ENCODE data around the gene KLF16. TPM values are rescaled to one million over a fixed set of nuclear protein-coding genes. Genes with fewer than 3 reads are reported as not detected.
A peak's percentile ranks its signal among the peaks of the same experiment; 100 is the strongest.

KLF16 gene
- total and polyA plus RNA-seq, 9 of the 15 experiments (the other 6 are each of a cell fraction or from before 2014, with no cell fraction given) = 0.04 to 60.4 (median 6.8) TPM

DNA sequence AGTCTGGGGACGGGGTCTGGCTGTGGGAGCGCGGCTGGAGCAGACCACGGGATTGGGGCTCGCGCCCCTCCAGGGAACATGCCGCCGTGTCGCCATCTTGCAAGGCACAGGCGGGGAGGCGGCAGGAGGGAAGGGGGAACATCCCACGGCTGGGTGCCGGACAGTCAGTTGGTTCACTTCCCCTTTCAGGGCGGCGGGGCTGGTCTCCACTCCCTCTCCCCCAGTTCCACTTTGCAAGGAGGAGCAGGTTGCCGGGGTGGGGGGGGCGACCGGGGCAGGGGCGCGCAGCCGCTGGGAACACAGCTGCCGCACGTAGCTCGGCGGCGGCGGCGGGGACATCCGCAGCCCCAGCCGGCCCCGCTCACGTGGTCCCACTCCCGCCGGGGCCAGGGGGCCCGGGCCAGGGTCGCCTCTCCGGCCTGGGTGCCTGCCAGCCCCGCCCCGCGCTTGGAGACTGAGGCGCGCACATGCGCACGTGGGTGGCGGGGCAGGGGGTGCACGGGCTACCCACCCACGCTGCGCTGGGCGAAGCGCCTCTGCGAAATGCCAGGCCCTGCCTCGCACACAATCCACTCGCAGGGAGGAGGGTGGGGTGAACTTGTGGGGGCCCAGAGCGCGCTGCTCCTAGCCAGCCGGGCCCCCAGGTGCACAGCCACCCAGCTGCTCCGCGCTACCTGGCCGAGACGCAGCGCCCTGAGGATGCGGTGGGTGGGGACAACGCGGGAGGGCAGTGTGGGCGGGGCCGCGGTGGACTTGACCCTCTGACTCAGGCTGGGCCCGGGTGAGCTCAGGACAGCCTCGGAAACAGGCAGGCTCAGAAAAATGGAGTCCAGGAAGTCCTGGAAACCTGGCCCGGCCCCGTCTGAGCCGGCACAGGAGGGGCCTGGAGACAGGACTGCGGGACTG lies 6.4 kb downstream of the KLF16 start (continued):
- TF ChIP-seq CBX2 (IDR thresholded peaks at IDR 0.05; ENCODE audit: insufficient read depth, low read length, poor library complexity, severe bottlenecking) (no peak), ZBTB8A (IDR thresholded peaks at IDR 0.05; ENCODE audit: partially characterized antibody) (no peak), SMAD1 (IDR thresholded peaks at IDR 0.05; ENCODE audit: low read depth, low read length, partially characterized antibody) (no peak), HDAC8 (tag; IDR thresholded peaks at IDR 0.05) (0 out of 2 replicates have a peak, but pooled peaks have one; percentile 21), KLF1 (tag; IDR thresholded peaks at IDR 0.05) (peak; percentile 56; the same call in 1 of the 2 replicates), PHF20 (IDR thresholded peaks at IDR 0.05; ENCODE audit: partially characterized antibody) (no peak), ZNF785 (CRISPR knock-in tag; IDR thresholded peaks at IDR 0.05) (no peak), NFRKB (IDR thresholded peaks at IDR 0.05; ENCODE audit: low read depth) (0 out of 2 replicates have a peak, but pooled peaks have one; percentile 92), ZBTB1 (CRISPR knock-in tag; IDR thresholded peaks at IDR 0.05; ENCODE audit: borderline replicate concordance, low read depth) (0 out of 2 replicates have a peak, but pooled peaks have one; percentile 61), SRSF1 (IDR thresholded peaks at IDR 0.05; ENCODE audit: low read depth, low read length) (no peak), U2AF1 (optimal IDR thresholded peaks at IDR 0.05; ENCODE audit: low read depth, low read length) (no peak), U2AF2 (optimal IDR thresholded peaks at IDR 0.05; ENCODE audit: low read depth, low read length) (no peak), POLR3A (IDR thresholded peaks at IDR 0.05; ENCODE audit: borderline replicate concordance, extremely low read depth, insufficient read depth, insufficient read length) (no peak), ARID2 (IDR thresholded peaks at IDR 0.05) (no peak), MEIS2 (IDR thresholded peaks at IDR 0.05; ENCODE audit: partially characterized antibody) (no peak), GATAD2B (IDR thresholded peaks at IDR 0.05; ENCODE audit: borderline replicate concordance) (no peak; the same call in 1 of the 2 replicates), FOXK2 (conservative IDR thresholded peaks at IDR 0.05 in 1 of 2, IDR thresholded peaks at IDR 0.05 in 1 of 2; ENCODE audit: low read depth in 2 of 2) (peak in 1 of 2 experiments; percentile 44; a peak in 1 of 4 replicates)
- TF ChIP-seq, protein P1, sequence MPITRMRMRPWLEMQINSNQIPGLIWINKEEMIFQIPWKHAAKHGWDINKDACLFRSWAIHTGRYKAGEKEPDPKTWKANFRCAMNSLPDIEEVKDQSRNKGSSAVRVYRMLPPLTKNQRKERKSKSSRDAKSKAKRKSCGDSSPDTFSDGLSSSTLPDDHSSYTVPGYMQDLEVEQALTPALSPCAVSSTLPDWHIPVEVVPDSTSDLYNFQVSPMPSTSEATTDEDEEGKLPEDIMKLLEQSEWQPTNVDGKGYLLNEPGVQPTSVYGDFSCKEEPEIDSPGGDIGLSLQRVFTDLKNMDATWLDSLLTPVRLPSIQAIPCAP (CRISPR knock-in tag; IDR thresholded peaks at IDR 0.05; ENCODE audit: borderline replicate concordance) = no peak
- TF ChIP-seq, protein P2, sequence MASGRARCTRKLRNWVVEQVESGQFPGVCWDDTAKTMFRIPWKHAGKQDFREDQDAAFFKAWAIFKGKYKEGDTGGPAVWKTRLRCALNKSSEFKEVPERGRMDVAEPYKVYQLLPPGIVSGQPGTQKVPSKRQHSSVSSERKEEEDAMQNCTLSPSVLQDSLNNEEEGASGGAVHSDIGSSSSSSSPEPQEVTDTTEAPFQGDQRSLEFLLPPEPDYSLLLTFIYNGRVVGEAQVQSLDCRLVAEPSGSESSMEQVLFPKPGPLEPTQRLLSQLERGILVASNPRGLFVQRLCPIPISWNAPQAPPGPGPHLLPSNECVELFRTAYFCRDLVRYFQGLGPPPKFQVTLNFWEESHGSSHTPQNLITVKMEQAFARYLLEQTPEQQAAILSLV (tag; IDR thresholded peaks at IDR 0.05) = no peak
- TF ChIP-seq, protein P3, sequence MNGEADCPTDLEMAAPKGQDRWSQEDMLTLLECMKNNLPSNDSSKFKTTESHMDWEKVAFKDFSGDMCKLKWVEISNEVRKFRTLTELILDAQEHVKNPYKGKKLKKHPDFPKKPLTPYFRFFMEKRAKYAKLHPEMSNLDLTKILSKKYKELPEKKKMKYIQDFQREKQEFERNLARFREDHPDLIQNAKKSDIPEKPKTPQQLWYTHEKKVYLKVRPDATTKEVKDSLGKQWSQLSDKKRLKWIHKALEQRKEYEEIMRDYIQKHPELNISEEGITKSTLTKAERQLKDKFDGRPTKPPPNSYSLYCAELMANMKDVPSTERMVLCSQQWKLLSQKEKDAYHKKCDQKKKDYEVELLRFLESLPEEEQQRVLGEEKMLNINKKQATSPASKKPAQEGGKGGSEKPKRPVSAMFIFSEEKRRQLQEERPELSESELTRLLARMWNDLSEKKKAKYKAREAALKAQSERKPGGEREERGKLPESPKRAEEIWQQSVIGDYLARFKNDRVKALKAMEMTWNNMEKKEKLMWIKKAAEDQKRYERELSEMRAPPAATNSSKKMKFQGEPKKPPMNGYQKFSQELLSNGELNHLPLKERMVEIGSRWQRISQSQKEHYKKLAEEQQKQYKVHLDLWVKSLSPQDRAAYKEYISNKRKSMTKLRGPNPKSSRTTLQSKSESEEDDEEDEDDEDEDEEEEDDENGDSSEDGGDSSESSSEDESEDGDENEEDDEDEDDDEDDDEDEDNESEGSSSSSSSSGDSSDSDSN (IDR thresholded peaks at IDR 0.05; ENCODE audit: borderline replicate concordance in 1 of 2, low read depth in 2 of 2, low read length in 2 of 2) = peak; percentile 60 to 74; a peak in 1 of 4 replicates
- TF ChIP-seq, protein P4, sequence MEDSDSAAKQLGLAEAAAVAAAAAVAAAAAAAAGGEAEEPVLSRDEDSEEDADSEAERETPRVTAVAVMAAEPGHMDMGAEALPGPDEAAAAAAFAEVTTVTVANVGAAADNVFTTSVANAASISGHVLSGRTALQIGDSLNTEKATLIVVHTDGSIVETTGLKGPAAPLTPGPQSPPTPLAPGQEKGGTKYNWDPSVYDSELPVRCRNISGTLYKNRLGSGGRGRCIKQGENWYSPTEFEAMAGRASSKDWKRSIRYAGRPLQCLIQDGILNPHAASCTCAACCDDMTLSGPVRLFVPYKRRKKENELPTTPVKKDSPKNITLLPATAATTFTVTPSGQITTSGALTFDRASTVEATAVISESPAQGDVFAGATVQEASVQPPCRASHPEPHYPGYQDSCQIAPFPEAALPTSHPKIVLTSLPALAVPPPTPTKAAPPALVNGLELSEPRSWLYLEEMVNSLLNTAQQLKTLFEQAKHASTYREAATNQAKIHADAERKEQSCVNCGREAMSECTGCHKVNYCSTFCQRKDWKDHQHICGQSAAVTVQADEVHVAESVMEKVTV (CRISPR knock-in tag; IDR thresholded peaks at IDR 0.05) = no peak
